ES-I3 (cell line): Measurements from ENCODE around the gene MIPOL1.
"Not testable (repeated sequence)": the region's sequence is repeated elsewhere in the genome, so short reads cannot be mapped to it uniquely, and the experiment has no call there.

Source experiments
- H3K36me3 ChIP-seq: 2 replicates; pipeline ENCODE4 v1.6.1; 2013; ENCODE audit warnings: mild to moderate bottlenecking, low read length, control low read depth, moderate library complexity; ENCODE audit not compliant: insufficient read depth
- H3K4me1 ChIP-seq: 2 replicates; pipeline ENCODE4 v1.6.1; 2013; ENCODE audit warnings: mild to moderate bottlenecking, control low read depth, low read length; ENCODE audit not compliant: insufficient read depth
- H3K9ac ChIP-seq: 2 replicates; pipeline ENCODE4 v1.6.1; 2013; ENCODE audit warnings: low read depth, mild to moderate bottlenecking, low read length, moderate library complexity
- H3K9me3 ChIP-seq: 2 replicates; pipeline ENCODE4 v1.6.1; 2013; ENCODE audit warnings: mild to moderate bottlenecking, low read length, moderate library complexity; ENCODE audit not compliant: control insufficient read depth, insufficient read depth

MIPOL1 gene

GRCh38 chr14:37197421-37198272 lies at the start of gene MIPOL1:
TSS of gene MIPOL1 (plus strand) at chr14:37197937. CDS start at chr14:37247889, 49,952 bp downstream.
- Histone ChIP-seq H3K4me1 (no peaks in the 10 kb centered on the region; the same call in 1 of the 2 replicates), H3K9me3 (no peaks in the 10 kb centered on the region), H3K9ac (peak within 1 kb of the TSS; percentile 79), H3K36me3 (no peaks in the 10 kb centered on the region)

- Histone ChIP-seq H3K9me3 (no peaks in the 10 kb centered on the region), H3K4me1 (no peaks in the 10 kb centered on the region), H3K9ac (no peak overlapping the region), H3K36me3 (no peaks in the 10 kb centered on the region)
These were observed 47.3 kb upstream of the MIPOL1 start for GRCh38 chr14:37150414-37150813.

GRCh38 chr14:37153005-37153404 lies 44.7 kb upstream of the MIPOL1 start:
- Histone ChIP-seq H3K9ac (no peak overlapping the region), H3K36me3 (no peaks in the 10 kb centered on the region), H3K4me1 (no peaks in the 10 kb centered on the region), H3K9me3 (no peaks in the 10 kb centered on the region)

GRCh38 chr14:37153483-37153882 lies 44.3 kb upstream of the MIPOL1 start:
- no peaks in the 10 kb centered on the region for H3K4me1 ChIP-seq
- no peaks in the 10 kb centered on the region for H3K36me3 ChIP-seq
- no peak overlapping the region for H3K9ac ChIP-seq
- H3K9me3 ChIP-seq: no peaks in the 10 kb centered on the region

DNA sequence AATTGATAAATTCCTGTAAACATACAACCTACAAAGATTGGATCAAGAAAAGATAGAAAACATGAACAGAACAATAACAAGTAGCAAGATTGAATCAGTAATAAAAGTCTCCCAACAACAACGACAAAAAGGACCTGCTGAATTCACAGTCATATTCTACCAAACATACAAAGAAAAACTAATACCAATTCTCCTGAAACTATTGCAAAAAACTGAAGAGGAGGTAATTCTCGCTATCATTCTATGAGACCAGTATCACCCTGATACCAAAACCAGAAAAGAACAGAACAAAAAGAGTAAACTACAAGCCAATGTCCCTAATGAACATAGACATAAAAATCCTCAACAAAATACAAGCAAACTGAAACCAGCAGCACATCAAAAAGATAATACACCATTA lies 39.8 kb upstream of the MIPOL1 start:
- no peaks in the 10 kb centered on the region for H3K4me1 ChIP-seq
- no peaks in the 10 kb centered on the region for H3K9me3 ChIP-seq

DNA sequence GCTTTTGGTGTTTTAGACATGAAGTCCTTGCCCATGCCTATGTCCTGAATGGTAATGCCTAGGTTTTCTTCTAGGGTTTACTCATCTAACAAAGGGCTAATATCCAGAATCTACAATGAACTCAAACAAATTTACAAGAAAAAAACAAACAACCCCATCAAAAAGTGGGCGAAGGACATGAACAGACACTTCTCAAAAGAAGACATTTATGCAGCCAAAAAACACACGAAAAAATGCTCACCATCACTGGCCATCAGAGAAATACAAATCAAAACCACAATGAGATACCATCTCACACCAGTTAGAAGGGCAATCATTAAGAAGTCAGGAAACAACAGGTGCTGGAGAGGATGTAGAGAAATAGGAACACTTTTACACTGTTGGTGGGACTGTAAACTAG lies 35.4 kb upstream of the MIPOL1 start:
- not testable (repeated sequence) for H3K36me3 ChIP-seq, H3K9me3 ChIP-seq, H3K4me1 ChIP-seq, H3K9ac ChIP-seq

More for the DNA sequence above, 39.8 kb upstream of the MIPOL1 start:
- H3K9ac ChIP-seq: no peak overlapping the region
- H3K36me3 ChIP-seq: no peaks in the 10 kb centered on the region

GRCh38 chr14:37165794-37166193 lies 31.9 kb upstream of the MIPOL1 start:
- H3K9ac ChIP-seq: no peak overlapping the region
- no peaks in the 10 kb centered on the region for H3K36me3 ChIP-seq
- peaks cover 14% of the 10 kb centered on the region for H3K4me1 ChIP-seq
- no peaks in the 10 kb centered on the region for H3K9me3 ChIP-seq

DNA sequence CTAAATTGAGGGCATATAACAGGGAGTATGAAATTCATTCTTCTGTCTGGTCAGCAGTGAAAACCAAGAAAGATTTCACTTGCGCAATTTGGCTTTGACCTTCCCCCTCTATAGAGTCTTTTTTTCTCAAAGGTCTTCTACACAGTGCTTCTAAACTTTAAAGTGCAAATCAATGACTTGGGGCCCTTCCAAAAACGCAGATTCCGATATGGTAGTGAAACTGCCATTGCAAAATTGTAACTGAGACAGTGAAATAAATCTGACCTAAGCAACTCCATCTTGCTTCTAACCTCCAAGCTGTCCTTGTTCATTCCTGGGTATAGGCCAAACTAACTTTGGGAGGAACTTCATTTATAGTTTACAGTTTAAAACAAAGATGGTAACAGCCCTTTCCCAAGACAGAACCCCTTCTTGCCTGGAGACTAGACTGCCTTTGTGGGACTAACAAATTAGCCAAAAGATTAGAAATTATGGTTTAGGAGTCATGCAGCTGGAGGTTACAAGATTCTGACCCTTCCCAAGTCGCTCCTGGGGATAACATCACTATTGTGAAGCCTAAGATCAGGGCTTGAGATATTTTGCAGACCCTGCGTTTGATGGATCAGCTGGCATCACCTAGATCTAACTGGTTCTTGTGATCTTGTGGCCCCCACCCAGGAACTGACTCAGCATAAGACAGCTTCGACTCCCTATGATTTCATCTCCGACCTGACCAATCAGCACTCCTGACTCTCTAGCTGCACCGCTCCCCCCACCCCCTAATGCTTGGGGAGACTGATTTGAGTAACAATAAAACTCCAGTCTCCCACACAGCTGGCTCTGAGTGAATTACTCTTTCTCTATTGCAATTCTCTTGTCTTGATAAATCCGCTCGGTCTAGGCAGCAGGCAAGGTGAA lies 30.3 kb upstream of the MIPOL1 start:
- Histone ChIP-seq H3K9ac (no peak overlapping the region), H3K36me3 (no peaks in the 10 kb centered on the region), H3K4me1 (peaks cover 14% of the 10 kb centered on the region), H3K9me3 (no peaks in the 10 kb centered on the region)

- Histone ChIP-seq H3K9ac (no peak overlapping the region), H3K36me3 (no peaks in the 10 kb centered on the region), H3K4me1 (peaks cover 14% of the 10 kb centered on the region), H3K9me3 (no peaks in the 10 kb centered on the region)
These were observed 29.0 kb upstream of the MIPOL1 start for GRCh38 chr14:37168721-37169120.

DNA sequence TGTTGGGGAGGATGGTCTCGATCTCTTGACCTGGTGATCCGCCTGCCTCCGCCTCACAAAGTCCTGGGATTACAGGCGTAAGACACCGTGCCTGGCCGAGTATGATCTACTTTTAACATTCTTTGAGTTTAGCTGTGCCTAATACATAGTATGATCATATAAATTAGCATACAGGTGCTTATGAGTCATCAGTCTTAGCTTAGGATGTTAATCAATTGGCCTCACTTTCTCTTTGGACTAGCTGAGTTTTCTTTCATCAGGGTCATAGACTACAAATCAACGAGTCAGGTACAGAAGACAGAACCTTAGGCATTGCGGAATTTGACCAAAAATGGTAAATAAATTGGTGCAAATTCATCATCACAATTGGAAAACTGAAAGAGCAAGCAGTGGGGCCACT lies 27.5 kb upstream of the MIPOL1 start:
- peaks cover 14% of the 10 kb centered on the region for H3K4me1 ChIP-seq
- H3K9ac ChIP-seq: no peak overlapping the region
- H3K9me3 ChIP-seq: no peaks in the 10 kb centered on the region
- no peaks in the 10 kb centered on the region for H3K36me3 ChIP-seq

DNA sequence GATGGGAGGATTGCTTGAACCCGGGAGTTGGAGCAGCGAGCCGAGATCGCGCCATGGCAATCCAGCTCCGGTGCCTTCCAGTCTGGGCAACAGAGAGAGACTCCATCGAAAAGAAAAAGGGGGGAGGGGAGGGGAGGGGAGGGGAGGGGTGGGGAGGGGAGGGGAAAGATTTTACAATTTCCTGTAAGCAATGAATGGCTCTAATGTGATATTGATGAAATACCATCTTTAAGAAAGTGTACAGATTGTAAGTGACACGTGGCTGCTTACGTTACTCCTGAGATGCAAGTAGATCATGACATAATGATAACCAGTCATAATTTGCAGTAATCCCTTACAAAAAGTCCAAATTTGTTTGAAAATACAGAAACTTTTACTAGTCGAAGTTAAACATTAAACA lies 26.7 kb upstream of the MIPOL1 start:
- Histone ChIP-seq H3K4me1 (peaks cover 14% of the 10 kb centered on the region), H3K9ac (no peak overlapping the region), H3K36me3 (no peaks in the 10 kb centered on the region), H3K9me3 (no peaks in the 10 kb centered on the region)

DNA sequence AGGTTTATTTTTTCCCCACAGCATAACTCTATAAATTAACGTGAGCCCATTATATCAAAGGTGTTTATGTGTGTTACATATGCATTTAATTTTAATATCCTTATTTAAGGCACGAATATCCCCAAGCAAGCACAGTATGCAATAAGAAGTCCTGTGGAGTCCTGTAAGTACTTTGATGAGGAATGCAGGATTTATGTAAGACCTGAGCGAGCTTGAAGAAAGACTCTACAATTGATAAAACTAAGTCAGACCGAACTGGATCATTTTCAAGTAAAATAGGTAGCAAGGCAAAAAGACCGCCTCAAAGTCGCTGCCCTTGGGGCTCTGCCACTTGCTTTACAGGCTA lies 26.1 kb upstream of the MIPOL1 start:
- H3K9ac ChIP-seq: peak overlapping the region; percentile 97

GRCh38 chr14:37172024-37172869 lies 25.5 kb upstream of the MIPOL1 start, which contains the start of gene SLC25A21:
TSS of gene SLC25A21 (minus strand) at chr14:37172606.
- Histone ChIP-seq H3K36me3 (no peaks in the 10 kb centered on the region), H3K9me3 (no peaks in the 10 kb centered on the region), H3K9ac (peak within 1 kb of the TSS; percentile 97), H3K4me1 (peaks cover 14% of the 10 kb centered on the region)

More for the DNA sequence above, 26.1 kb upstream of the MIPOL1 start:
- no peaks in the 10 kb centered on the region for H3K9me3 ChIP-seq
- peaks cover 14% of the 10 kb centered on the region for H3K4me1 ChIP-seq
- no peaks in the 10 kb centered on the region for H3K36me3 ChIP-seq
